ENCODE results near the gene ANTKMT.

ANTKMT gene

GRCh38 chr16:677316-678190 is 43.4 kb upstream of the ANTKMT start:
- no peak overlapping the region for H3K4me3 ChIP-seq (ENCODE audit: low read depth in 1 of 2, low read length in 2 of 2)
- H3K36me3 ChIP-seq (ENCODE audit: insufficient read depth, low read length): peaks cover 19% of the 10 kb centered on the region
- no peak overlapping the region for H3K9ac ChIP-seq (ENCODE audit: low read length)
- no peak overlapping the region for H3K27ac ChIP-seq (ENCODE audit: low read depth, low read length)
- no peaks in the 10 kb centered on the region for H3K9me3 ChIP-seq (ENCODE audit: low read length)
- peaks cover 26% of the 10 kb centered on the region for H3K4me1 ChIP-seq (ENCODE audit: insufficient read depth, low read length)
- H3K27me3 ChIP-seq (ENCODE audit: control insufficient read depth in 1 of 2, insufficient read depth in 2 of 2, low read length in 2 of 2): peaks cover 0 to 4% of the 10 kb centered on the region in 2 donors

DNA sequence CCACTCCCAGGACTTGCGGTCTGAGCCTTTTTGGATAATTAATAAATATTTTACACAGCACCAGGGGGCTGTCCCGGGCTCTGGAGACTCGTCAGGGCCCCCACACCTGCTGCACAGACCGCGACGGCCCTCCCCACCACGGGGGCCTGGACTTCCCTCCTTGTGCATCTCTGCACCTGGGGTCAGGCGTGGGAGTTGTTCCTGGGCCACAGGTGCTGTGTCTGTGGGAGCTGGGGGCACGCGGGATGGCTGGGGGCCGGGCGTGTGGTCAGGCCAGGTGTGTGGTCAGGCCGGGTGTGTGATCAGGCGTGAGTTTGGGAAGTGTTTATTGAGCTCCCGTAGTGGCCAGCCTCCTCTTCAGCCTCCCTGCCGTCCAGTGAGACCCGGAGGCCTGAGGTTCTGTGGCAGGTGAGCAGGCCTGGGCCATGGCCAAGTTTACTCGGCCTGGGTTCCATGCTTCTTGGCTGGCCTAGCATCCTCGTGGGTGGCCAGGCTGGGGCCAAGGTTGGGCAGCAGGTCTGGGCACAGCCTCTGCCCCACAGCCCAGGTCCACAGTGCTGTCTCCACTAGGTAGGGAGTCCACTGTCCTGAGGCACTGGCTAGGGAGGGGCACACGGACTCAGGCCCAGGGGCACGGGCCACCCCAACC is 42.6 kb upstream of the ANTKMT start:
- no peak overlapping the region for H3K27ac ChIP-seq (ENCODE audit: low read depth, low read length)
- peaks cover 0 to 4% of the 10 kb centered on the region in 2 donors for H3K27me3 ChIP-seq (ENCODE audit: control insufficient read depth in 1 of 2, insufficient read depth in 2 of 2, low read length in 2 of 2)
- H3K9me3 ChIP-seq (ENCODE audit: low read length): no peaks in the 10 kb centered on the region
- H3K4me1 ChIP-seq (ENCODE audit: insufficient read depth, low read length): peaks cover 32% of the 10 kb centered on the region
- H3K9ac ChIP-seq (ENCODE audit: low read length): no peak overlapping the region
- H3K36me3 ChIP-seq (ENCODE audit: insufficient read depth, low read length): peaks cover 20% of the 10 kb centered on the region
- H3K4me3 ChIP-seq (ENCODE audit: low read depth in 1 of 2, low read length in 2 of 2): no peak overlapping the region

DNA sequence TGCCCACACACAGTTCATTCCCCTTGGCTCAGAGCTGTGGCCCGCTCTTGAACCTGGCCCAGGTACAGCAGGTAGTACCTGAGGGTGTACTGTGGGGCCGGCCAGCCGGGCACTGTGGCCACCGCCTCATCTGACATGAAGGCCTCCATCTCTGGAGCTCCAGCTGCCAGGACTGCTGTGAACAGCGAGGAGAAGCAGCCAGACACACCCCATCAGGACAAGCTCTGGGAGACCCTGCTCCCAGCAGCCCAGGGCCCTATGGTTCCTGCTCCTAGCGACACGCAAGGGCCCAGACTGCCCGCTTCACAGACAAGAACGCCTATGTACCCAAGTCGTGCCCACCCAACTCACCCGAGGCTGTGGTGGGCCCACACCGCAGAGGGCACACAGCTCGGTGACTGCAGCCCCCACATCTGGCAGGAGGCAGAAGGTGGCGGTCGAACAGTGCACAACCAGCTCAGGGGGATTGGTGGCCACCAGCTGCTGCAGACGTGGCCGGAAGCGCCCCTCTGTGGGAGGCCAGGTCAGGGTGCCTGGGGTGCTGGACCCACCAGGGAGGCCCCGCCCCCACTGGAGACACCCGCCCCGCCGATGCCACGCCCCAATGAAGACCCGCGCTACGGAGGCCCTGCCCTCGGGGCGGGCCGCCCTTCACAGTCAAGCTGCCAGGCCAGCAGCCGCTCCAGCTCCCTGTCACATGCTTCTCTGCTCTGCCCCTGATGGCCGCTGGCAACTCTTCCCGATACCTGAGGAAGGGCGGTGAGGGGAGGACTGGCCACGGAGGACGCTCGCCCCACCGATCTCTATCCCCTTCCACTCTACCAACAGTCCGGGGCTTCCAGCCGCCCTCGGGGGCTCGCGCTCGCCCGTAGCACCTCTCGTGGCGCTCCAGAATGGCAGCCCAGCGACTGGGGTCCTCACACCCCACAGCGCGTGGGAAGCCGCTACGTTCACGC is 41.8 kb upstream of the ANTKMT start:
- peak overlapping the region; percentile 36 to 43 for H3K4me3 ChIP-seq (ENCODE audit: low read depth in 1 of 2, low read length in 2 of 2)
- peak overlapping the region; percentile 61 for H3K27ac ChIP-seq (ENCODE audit: low read depth, low read length)
- H3K4me1 ChIP-seq (ENCODE audit: insufficient read depth, low read length): peaks cover 34% of the 10 kb centered on the region
- H3K9ac ChIP-seq (ENCODE audit: low read length): no peak overlapping the region
- peaks cover 0 to 4% of the 10 kb centered on the region in 2 donors for H3K27me3 ChIP-seq (ENCODE audit: control insufficient read depth in 1 of 2, insufficient read depth in 2 of 2, low read length in 2 of 2)
- H3K9me3 ChIP-seq (ENCODE audit: low read length): no peaks in the 10 kb centered on the region
- H3K36me3 ChIP-seq (ENCODE audit: insufficient read depth, low read length): peaks cover 20% of the 10 kb centered on the region

DNA sequence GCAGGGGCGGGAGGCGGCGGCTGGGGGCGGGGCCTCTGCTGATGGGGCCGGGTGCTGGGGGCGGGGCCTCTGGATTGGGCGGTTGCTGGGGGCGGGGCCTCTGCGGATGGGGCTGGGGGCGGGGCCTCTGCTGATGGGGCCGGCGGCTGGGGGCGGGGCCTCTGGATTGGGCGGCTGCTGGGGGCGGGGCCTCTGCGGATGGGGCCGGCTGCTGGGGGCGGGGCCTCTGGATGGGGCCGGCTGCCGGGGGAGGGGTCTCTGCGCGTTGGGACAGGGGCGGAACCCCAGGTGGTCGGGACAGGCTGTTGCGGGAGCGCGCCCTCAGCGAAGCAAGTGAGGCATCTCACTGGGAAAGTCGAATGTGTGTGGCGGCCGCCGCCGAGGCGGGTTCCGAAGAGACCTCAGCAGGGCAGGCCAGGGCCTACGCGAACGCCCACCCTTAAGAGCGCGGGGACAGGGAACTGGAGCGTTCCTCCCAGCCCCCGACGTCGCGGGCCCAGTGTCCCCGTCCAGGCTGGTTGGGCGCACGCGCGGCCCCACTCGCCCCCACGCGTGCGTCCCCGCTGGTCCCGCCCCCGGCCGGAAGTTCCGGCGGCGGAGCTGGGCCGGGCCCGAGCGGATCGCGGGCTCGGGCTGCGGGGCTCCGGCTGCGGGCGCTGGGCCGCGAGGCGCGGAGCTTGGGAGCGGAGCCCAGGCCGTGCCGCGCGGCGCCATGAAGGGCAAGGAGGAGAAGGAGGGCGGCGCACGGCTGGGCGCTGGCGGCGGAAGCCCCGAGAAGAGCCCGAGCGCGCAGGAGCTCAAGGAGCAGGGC is 40.9 kb upstream of the ANTKMT start, which contains the start of gene STUB1:
Gene STUB1 (plus strand): TSS at position 597 of the 811 bp plus-strand sequence. CDS start 116 bp downstream, at position 713.
- peak within 1 kb of the TSS; percentile 65 to 68 for H3K4me3 ChIP-seq (ENCODE audit: low read depth in 1 of 2, low read length in 2 of 2)
- H3K9ac ChIP-seq (ENCODE audit: low read length): peak within 1 kb of the TSS; percentile 58
- H3K4me1 ChIP-seq (ENCODE audit: insufficient read depth, low read length): peaks cover 31% of the 10 kb centered on the region
- peaks cover 0 to 4% of the 10 kb centered on the region in 2 donors for H3K27me3 ChIP-seq (ENCODE audit: control insufficient read depth in 1 of 2, insufficient read depth in 2 of 2, low read length in 2 of 2)
- H3K36me3 ChIP-seq (ENCODE audit: insufficient read depth, low read length): peaks cover 20% of the 10 kb centered on the region
- H3K27ac ChIP-seq (ENCODE audit: low read depth, low read length): peak within 1 kb of the TSS; percentile 97
- no peaks in the 10 kb centered on the region for H3K9me3 ChIP-seq (ENCODE audit: low read length)

DNA sequence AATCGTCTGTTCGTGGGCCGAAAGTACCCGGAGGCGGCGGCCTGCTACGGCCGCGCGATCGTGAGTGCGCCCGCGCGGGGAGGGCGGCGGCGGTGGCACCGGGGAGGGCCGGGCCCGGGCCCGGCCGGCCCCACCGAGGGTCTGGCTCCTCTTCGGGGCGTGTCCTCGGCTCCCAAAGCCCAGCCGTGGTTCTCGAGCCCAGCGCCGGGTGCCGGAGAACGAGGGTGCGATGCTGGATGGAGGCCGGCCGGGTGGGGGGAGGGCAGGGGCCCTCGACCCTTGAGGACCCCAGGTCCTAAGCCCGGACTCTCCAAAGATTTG is 40.4 kb upstream of the ANTKMT start:
- Histone ChIP-seq H3K27ac (ENCODE audit: low read depth, low read length) (peak overlapping the region; percentile 91), H3K4me3 (ENCODE audit: low read depth in 1 of 2, low read length in 2 of 2) (peak overlapping the region; percentile 65 to 68), H3K27me3 (ENCODE audit: control insufficient read depth in 1 of 2, insufficient read depth in 2 of 2, low read length in 2 of 2) (peaks cover 0 to 4% of the 10 kb centered on the region in 2 donors), H3K36me3 (ENCODE audit: insufficient read depth, low read length) (peaks cover 20% of the 10 kb centered on the region), H3K4me1 (ENCODE audit: insufficient read depth, low read length) (peaks cover 30% of the 10 kb centered on the region), H3K9ac (ENCODE audit: low read length) (peak overlapping the region; percentile 58), H3K9me3 (ENCODE audit: low read length) (no peaks in the 10 kb centered on the region)

- H3K9me3 ChIP-seq (ENCODE audit: low read length): no peaks in the 10 kb centered on the region
- peak overlapping the region; percentile 58 for H3K9ac ChIP-seq (ENCODE audit: low read length)
- H3K4me1 ChIP-seq (ENCODE audit: insufficient read depth, low read length): peaks cover 30% of the 10 kb centered on the region
- H3K27ac ChIP-seq (ENCODE audit: low read depth, low read length): peak overlapping the region; percentile 91
- H3K36me3 ChIP-seq (ENCODE audit: insufficient read depth, low read length): peaks cover 20% of the 10 kb centered on the region
- H3K4me3 ChIP-seq (ENCODE audit: low read depth in 1 of 2, low read length in 2 of 2): peak overlapping the region; percentile 65 to 68
- H3K27me3 ChIP-seq (ENCODE audit: control insufficient read depth in 1 of 2, insufficient read depth in 2 of 2, low read length in 2 of 2): peaks cover 0 to 4% of the 10 kb centered on the region in 2 donors
These were observed 39.8 kb upstream of the ANTKMT start for GRCh38 chr16:680967-681745.

GRCh38 chr16:681746-682427 is 39.1 kb upstream of the ANTKMT start:
- Histone ChIP-seq H3K36me3 (ENCODE audit: insufficient read depth, low read length) (peaks cover 20% of the 10 kb centered on the region), H3K9ac (ENCODE audit: low read length) (no peak overlapping the region), H3K27me3 (ENCODE audit: control insufficient read depth in 1 of 2, insufficient read depth in 2 of 2, low read length in 2 of 2) (peaks cover 0 to 4% of the 10 kb centered on the region in 2 donors), H3K9me3 (ENCODE audit: low read length) (no peaks in the 10 kb centered on the region), H3K4me3 (ENCODE audit: low read depth in 1 of 2, low read length in 2 of 2) (peak overlapping the region in 1 of 2 donors; percentile 68), H3K4me1 (ENCODE audit: insufficient read depth, low read length) (peaks cover 30% of the 10 kb centered on the region), H3K27ac (ENCODE audit: low read depth, low read length) (no peak overlapping the region)

- H3K27me3 ChIP-seq (ENCODE audit: control insufficient read depth in 1 of 2, insufficient read depth in 2 of 2, low read length in 2 of 2): no peaks in the 10 kb centered on the region
- peak overlapping the region in 1 of 2 donors; percentile 56 for H3K4me3 ChIP-seq (ENCODE audit: low read depth in 1 of 2, low read length in 2 of 2)
- H3K36me3 ChIP-seq (ENCODE audit: insufficient read depth, low read length): peaks cover 20% of the 10 kb centered on the region
- no peak overlapping the region for H3K9ac ChIP-seq (ENCODE audit: low read length)
- peaks cover 30% of the 10 kb centered on the region for H3K4me1 ChIP-seq (ENCODE audit: insufficient read depth, low read length)
- no peak overlapping the region for H3K27ac ChIP-seq (ENCODE audit: low read depth, low read length)
- no peaks in the 10 kb centered on the region for H3K9me3 ChIP-seq (ENCODE audit: low read length)
These were observed 38.2 kb upstream of the ANTKMT start for GRCh38 chr16:682493-683395.

Measured in muscle layer of colon (tissue), 2 donors.